CD4-positive, alpha-beta T cell treated with Interleukin-6 for 4 hours (primary cell): ENCODE results near the gene PARP8.
A peak's percentile ranks its signal among the peaks of the same experiment; 100 is the strongest.
"Not testable (repeated sequence)": the region's sequence is repeated elsewhere in the genome, so short reads cannot be mapped to it uniquely, and the experiment has no call there.

Experiments used
- DNase-seq: peaks from one replicate; pipeline ENCODE4 v3.0.0-alpha.2; 2020; ENCODE audit warnings: mixed read lengths

PARP8 gene

GRCh38 chr5:50727149-50727496 lies 60.7 kb downstream of the PARP8 start:
- peak; percentile 39 for DNase-seq

GRCh38 chr5:50727845-50728244 lies 61.4 kb downstream of the PARP8 start:
- no peak for DNase-seq

GRCh38 chr5:50730336-50730735 lies 63.9 kb downstream of the PARP8 start:
- DNase-seq, result no peak

GRCh38 chr5:50730841-50731240 lies 64.4 kb downstream of the PARP8 start:
- DNase-seq, result no peak

- DNase-seq, result no peak
Observed at GRCh38 chr5:50733741-50734140, 67.3 kb downstream of the PARP8 start.

GRCh38 chr5:50738864-50739263 lies 72.4 kb downstream of the PARP8 start:
- DNase-seq, result no peak

DNA sequence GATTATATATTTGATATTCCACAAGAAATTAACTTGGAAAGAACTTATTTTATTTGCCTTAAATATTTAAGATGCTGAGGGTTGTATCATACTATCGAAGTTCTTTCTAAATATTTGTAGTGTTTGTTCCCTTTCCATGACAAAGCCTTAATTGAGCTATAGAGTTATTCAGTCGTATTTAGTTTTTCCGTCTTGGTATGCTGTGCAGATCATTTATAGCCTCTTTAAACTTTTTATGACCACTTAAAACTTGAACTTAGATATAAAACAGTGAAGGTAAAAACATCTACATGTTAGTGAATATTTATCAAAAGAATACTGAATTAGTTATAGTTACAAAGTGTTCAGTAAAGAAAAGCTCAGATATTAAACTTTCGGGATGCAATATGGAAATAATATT lies 74.4 kb downstream of the PARP8 start:
- DNase-seq, result no peak

- no peak for DNase-seq
Observed at GRCh38 chr5:50744776-50745175, 78.3 kb downstream of the PARP8 start.

DNA sequence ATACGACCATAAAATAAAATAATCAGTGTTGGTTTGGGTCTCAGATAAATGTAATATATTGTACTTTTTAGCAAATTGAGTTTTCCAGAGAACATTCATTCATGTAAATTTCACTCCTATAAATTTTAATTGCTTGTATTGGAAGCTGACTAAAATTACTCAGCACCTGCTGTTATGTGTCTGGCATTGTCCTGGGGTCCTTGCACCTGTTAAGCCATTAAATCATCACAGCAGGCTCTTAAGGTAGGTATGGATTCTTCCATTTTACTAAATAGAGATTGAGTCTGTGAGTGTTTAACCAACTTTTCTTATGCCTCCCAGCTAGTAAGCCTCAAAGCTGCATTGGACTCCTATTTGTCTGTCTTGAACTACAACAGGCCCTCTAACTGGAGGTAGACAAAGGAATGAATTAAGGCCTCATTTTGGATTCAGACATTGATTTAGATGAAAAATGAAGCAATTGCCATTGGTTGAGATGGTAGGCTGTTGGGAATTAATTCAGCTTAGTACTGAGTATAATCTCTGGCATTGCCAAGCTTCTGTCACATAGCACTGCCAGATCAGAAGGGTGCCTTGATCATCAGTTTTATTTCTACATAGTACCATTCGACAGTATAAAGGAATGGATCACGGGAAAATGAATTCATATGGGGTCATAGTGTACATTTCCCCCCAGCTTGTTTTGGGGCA lies 78.9 kb downstream of the PARP8 start:
- no peak for DNase-seq

GRCh38 chr5:50749181-50749580 lies 82.7 kb downstream of the PARP8 start:
- no peak for DNase-seq

GRCh38 chr5:50749873-50750272 lies 83.4 kb downstream of the PARP8 start:
- no peak for DNase-seq

GRCh38 chr5:50751064-50751657 lies 84.7 kb downstream of the PARP8 start:
- DNase-seq, result peak; percentile 57

DNA sequence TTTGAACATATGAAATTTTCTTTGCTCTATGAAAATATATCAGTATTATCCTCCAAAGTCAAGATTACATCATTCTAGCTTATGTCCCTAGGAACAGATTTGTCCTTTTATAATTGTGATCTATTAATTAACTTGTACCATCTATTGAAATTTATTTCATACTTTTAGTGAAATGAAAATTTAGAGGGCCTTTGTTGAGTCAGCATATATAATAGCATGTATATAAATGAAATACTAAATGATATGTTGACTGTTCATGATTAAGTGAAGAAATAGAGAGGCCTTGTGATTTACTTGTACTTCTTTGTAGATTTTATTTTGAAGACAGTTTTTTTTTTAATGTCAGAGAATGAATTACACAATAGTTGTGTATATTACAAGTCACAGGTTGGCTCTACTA lies 86.4 kb downstream of the PARP8 start:
- DNase-seq, result no peak

- DNase-seq, result no peak
Observed at GRCh38 chr5:50759526-50760270, 93.3 kb downstream of the PARP8 start.

GRCh38 chr5:50763351-50763750 lies 96.9 kb downstream of the PARP8 start:
- no peak for DNase-seq

DNA sequence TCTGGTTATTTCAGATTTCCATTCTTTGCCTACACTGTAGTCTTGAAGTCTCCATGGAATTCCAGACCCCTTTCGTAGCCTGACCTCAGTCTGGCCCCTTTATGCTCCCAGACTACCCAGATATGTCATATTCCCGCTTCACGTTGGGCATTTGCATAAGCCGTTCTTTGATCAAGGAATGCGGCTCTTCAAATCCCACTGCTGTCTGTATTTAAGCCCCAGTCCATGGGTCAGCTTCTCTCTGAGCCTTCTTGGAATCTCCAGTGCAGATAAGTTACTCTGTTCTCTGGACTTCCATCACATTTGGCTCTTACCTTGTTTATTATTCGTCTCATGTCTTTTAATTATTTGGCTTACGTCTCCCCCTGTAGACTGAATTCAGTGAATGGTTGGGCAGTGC lies 97.4 kb downstream of the PARP8 start:
- no peak for DNase-seq

- no peak for DNase-seq
Observed at GRCh38 chr5:50766042-50766441, 99.6 kb downstream of the PARP8 start.

DNA sequence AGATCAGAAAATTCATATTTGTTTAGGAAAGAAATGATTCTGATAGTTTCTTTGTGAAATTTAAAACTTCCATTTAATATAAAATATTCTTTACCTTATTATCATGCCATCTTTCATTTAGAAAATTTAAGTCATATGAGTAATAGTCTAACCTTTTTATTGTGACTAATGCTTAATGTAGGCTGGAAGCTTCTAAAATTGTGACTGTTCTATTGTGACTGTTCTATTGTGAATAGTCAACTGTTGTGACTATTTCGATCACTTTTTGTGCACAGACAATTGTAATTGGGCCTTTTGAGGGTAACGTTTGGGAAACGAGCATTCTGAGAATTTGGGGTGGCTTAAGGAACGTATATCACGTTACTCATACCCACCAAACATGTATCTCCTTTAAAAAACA lies 100.0 kb downstream of the PARP8 start:
- DNase-seq, result no peak

GRCh38 chr5:50766967-50767366 lies 100.5 kb downstream of the PARP8 start:
- DNase-seq, result no peak

- no peak for DNase-seq
Observed at GRCh38 chr5:50767588-50767987, 101.2 kb downstream of the PARP8 start.

DNA sequence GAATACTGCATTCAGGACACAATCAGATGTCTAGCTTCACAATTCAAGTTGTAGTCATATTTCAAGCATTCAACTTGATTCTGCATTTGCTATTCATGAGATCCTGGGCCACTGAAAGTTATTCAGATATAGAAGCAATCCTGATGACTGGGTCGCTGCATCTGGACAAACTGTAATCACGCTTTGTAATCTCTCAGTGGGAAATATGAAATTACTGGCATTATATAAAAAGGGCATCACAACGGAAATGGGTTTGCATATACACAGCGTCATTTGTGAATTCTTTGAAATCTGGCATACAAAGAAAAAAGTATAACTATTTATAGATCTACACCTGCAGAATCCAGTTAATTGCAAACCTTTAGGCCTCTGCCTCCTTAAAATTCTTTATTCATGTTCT lies 102.2 kb downstream of the PARP8 start:
- DNase-seq, result no peak

DNA sequence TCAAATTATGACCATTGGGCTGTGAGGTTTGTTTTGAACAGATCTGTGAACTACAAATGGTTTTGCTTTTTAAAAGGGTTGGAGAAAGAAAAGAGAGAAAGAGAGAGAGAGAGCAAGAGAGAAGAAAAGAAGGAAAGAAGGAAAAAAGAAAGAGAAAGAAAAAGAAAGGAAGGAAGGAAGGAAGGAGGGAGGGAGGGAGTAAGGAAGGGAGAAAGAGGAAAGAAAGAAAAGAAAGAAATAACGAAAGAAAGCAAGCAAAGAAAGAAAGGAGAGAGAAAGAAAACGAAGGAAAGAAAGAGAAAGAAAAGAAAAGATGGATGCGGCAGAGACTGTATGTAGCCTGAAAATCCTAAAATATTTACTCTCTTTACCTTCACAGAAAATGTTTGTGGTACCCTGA lies 104.0 kb downstream of the PARP8 start:
- DNase-seq, result no peak

DNA sequence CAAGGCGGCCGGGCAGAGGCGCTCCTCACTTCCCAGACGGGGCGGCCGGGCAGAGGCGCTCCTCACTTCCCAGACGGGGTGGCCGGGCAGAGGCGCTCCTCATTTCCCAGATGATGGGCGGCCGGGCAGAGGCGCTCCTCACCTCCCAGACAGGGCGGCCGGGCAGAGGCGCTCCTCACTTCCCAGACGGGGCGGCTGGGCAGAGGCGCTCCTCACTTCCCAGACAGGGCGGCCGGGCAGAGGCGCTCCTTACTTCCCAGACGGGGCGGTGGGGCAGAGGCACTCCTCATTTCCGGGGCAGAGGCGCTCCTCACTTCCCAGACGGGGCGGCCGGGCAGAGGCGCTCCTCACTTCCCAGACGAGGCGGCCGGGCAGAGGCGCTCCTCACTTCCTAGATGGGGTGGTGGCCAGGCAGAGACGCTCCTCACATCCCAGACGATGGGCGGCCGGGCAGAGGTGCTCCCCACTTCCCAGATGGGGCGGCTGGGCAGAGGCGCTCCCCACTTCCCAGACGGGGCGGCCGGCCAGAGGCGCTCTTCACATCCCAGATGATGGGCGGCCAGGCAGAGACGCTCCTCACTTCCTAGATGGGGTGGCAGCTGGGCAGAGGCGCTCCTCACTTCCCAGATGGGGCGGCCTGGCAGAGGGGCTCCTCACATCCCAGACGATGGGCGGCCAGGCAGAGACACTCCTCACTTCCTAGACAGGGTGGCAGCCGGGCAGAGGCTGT lies 108.2 kb downstream of the PARP8 start:
- not testable (repeated sequence) for DNase-seq

DNA sequence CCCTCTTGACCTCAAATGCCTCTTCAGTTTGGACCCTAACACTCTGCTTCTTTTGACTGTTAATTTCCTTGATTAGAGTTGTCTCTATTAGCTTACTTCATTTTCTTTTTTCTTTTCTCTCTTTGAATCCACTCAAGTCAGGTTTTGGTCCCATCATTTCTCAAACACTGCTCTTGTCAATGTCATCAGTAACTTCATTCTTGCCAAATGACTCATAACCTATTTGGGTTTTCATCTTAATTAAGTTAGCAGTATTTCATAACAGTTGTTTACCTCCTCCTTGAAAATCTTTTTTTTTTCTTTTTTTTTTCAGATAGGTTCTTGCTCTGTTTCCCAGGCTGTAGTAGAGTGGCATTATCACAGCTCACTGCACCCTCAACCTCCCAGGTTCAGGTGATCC lies 119.6 kb downstream of the PARP8 start:
- DNase-seq, result no peak
